ENCODE results near the gene MAGOH. TPM values are rescaled to one million over a fixed set of nuclear protein-coding genes. Genes with fewer than 3 reads are reported as not detected.

MAGOH gene
- total and polyA plus RNA-seq, 2 of the 13 experiments (the other 11 are each of a cell fraction or from before 2014, with no cell fraction given): 24.1 to 87.0 TPM

DNA sequence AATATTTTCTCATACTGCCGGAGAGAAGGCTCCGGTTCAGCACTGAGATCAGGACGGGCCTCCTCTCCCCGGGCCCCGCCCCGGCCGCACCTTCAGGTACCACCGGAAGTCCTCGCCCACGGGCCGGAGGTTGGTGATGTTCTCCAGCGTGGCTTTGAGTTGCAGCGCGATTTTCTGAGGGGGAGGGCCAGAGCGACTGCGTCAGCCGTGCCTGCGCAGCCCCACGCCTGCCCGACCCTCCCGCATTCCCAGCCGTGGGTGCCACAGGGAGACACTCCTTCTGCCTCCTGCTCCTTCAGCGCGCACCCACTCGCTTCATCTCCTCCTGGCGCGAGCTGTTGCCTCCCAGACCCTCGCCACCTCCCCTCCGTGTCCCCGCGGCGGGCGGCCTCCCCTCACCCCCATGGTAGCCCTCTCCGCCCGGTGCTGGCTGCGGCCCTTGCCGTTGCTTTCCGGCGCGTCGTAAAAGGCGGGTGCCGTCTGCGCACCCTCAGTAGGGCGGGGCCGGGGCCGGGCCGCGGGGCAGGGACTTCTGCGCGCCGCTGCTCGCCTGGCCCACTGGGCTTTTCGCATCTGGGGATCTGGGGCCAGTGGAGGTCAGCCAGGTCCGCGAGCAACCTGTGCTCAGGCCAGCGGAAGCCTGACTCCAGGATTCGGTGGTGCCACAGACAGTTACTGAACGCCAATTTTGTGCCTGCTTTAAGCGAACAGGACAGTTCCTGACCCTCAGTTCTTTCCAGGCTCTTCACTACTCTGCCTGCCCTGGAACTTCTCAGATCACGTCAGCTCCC lies 18.0 kb downstream of the MAGOH start, which contains the start of gene CZIB (continued):
- TF ChIP-seq ZNF235 (CRISPR knock-in tag; IDR thresholded peaks at IDR 0.05; ENCODE audit: borderline replicate concordance) (no peak; the same call in 1 of the 2 replicates), GZF1 (CRISPR knock-in tag; IDR thresholded peaks at IDR 0.05) (peak; percentile 72), MAZ (IDR thresholded peaks at IDR 0.05; ENCODE audit: borderline replicate concordance, low read depth, low read length) (no peak; the same call in 1 of the 2 replicates), MAZ (CRISPR knock-in tag; IDR thresholded peaks at IDR 0.05; ENCODE audit: low read depth) (peak; percentile 98), CCAR2 (optimal IDR thresholded peaks at IDR 0.05; ENCODE audit: low read depth, low read length) (no peak), RCOR2 (CRISPR knock-in tag; IDR thresholded peaks at IDR 0.05) (peak; percentile 44; the same call in 1 of the 2 replicates), CBX5 (CRISPR knock-in tag; IDR thresholded peaks at IDR 0.05; ENCODE audit: borderline replicate concordance) (peak; percentile 87; the same call in 1 of the 2 replicates), MAFK (conservative IDR thresholded peaks at IDR 0.05 in 1 of 2, IDR thresholded peaks at IDR 0.05 in 1 of 2; ENCODE audit: low read length in 2 of 2) (no peak), ZNF232 (CRISPR knock-in tag; IDR thresholded peaks at IDR 0.05; ENCODE audit: borderline replicate concordance) (peak; percentile 82; the same call in 1 of the 2 replicates), ISX (CRISPR knock-in tag; conservative IDR thresholded peaks at IDR 0.05) (no peak), KLF6 (CRISPR knock-in tag; IDR thresholded peaks at IDR 0.05) (peak; percentile 92), MED8 (CRISPR knock-in tag; IDR thresholded peaks at IDR 0.05; ENCODE audit: insufficient replicate concordance) (peak; percentile 92), FOXP4 (CRISPR knock-in tag; IDR thresholded peaks at IDR 0.05) (peak; percentile 63), ZNF570 (CRISPR knock-in tag; IDR thresholded peaks at IDR 0.05; ENCODE audit: borderline replicate concordance) (no peak), PITX1 (CRISPR knock-in tag; IDR thresholded peaks at IDR 0.05) (no peak; the same call in none of the 2 replicates), ZNF331 (CRISPR knock-in tag; IDR thresholded peaks at IDR 0.05) (no peak; the same call in 1 of the 2 replicates), BHLHE40 (IDR thresholded peaks at IDR 0.05; ENCODE audit: low read length) (peak; percentile 6; the same call in 1 of the 2 replicates), ZSCAN21 (CRISPR knock-in tag; IDR thresholded peaks at IDR 0.05; ENCODE audit: borderline replicate concordance) (peak; percentile 92), CENPBD1 (CRISPR knock-in tag; IDR thresholded peaks at IDR 0.05; ENCODE audit: borderline replicate concordance, low read depth) (no peak), NR2C2 (CRISPR knock-in tag; IDR thresholded peaks at IDR 0.05; ENCODE audit: borderline replicate concordance) (peak; percentile 78), ZNF468 (CRISPR knock-in tag; IDR thresholded peaks at IDR 0.05) (0 out of 2 replicates have a peak, but pooled peaks have one; percentile 72), ASH2L (IDR thresholded peaks at IDR 0.05; ENCODE audit: insufficient read length, low read depth, low read length) (peak; percentile 82)
- TF ChIP-seq, protein P1, sequence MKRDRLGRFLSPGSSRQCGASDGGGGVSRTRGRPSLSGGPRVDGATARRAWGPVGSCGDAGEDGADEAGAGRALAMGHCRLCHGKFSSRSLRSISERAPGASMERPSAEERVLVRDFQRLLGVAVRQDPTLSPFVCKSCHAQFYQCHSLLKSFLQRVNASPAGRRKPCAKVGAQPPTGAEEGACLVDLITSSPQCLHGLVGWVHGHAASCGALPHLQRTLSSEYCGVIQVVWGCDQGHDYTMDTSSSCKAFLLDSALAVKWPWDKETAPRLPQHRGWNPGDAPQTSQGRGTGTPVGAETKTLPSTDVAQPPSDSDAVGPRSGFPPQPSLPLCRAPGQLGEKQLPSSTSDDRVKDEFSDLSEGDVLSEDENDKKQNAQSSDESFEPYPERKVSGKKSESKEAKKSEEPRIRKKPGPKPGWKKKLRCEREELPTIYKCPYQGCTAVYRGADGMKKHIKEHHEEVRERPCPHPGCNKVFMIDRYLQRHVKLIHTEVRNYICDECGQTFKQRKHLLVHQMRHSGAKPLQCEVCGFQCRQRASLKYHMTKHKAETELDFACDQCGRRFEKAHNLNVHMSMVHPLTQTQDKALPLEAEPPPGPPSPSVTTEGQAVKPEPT (CRISPR knock-in tag; IDR thresholded peaks at IDR 0.05; ENCODE audit: low read depth): peak; percentile 85
- TF ChIP-seq, protein P2, sequence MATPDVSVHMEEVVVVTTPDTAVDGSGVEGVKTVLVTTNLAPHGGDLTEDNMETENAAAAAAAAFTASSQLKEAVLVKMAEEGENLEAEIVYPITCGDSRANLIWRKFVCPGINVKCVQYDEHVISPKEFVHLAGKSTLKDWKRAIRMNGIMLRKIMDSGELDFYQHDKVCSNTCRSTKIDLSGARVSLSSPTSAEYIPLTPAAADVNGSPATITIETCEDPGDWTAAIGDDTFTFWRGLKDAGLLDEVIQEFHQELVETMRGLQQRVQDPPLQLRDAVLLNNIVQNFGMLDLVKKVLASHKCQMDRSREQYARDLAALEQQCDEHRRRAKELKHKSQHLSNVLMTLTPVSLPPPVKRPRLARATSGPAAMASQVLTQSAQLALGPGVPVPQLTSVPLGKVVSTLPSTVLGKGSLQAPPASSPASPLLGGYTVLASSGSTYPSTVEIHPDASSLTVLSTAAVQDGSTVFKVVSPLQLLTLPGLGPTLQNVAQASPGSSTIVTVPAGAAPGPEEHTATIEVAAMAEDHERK (CRISPR knock-in tag; IDR thresholded peaks at IDR 0.05; ENCODE audit: low read depth): peak; percentile 58; the same call in 1 of the 2 replicates

All from HepG2 (cell line).